Measurements from ENCODE around the gene MDFI. TPM values are rescaled to one million over a fixed set of nuclear protein-coding genes. Genes with fewer than 3 reads are reported as not detected.

MDFI gene
- total and polyA plus RNA-seq, 9 of the 15 experiments (the other 6 are each of a cell fraction or from before 2014, with no cell fraction given): not detected

DNA sequence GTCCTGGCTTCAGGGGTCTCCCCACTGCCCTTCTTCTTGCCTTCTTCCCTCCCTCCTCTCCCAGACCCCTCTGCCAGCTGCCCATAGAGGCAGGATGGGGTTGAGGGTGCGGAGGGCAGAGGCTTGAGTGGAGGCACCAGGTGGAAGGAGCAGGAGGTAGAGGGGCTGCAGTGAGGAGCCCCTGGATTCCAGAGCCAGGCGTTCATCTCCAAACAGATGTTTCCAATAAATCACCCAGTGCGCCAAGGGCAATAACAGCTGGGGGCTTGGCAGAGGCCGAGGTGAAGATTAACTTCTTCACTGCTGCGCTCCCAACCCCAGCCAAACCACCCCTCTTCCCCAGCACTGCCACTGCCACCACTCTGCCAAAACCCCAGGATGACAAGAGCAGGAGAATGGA lies 10.7 kb downstream of the MDFI start (continued):
- TF ChIP-seq, protein P1, sequence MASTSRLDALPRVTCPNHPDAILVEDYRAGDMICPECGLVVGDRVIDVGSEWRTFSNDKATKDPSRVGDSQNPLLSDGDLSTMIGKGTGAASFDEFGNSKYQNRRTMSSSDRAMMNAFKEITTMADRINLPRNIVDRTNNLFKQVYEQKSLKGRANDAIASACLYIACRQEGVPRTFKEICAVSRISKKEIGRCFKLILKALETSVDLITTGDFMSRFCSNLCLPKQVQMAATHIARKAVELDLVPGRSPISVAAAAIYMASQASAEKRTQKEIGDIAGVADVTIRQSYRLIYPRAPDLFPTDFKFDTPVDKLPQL (IDR thresholded peaks at IDR 0.05; ENCODE audit: extremely low read depth, insufficient read length): no peak
- TF ChIP-seq SETDB1 (IDR thresholded peaks at IDR 0.05; ENCODE audit: low read length) (no peak), HMG20B (CRISPR knock-in tag; IDR thresholded peaks at IDR 0.05) (no peak), KAT7 (CRISPR knock-in tag; IDR thresholded peaks at IDR 0.05; ENCODE audit: borderline replicate concordance) (no peak), PCBP1 (IDR thresholded peaks at IDR 0.05; ENCODE audit: low read depth, low read length, poor library complexity, severe bottlenecking) (no peak)
- TF ChIP-seq, protein P2, sequence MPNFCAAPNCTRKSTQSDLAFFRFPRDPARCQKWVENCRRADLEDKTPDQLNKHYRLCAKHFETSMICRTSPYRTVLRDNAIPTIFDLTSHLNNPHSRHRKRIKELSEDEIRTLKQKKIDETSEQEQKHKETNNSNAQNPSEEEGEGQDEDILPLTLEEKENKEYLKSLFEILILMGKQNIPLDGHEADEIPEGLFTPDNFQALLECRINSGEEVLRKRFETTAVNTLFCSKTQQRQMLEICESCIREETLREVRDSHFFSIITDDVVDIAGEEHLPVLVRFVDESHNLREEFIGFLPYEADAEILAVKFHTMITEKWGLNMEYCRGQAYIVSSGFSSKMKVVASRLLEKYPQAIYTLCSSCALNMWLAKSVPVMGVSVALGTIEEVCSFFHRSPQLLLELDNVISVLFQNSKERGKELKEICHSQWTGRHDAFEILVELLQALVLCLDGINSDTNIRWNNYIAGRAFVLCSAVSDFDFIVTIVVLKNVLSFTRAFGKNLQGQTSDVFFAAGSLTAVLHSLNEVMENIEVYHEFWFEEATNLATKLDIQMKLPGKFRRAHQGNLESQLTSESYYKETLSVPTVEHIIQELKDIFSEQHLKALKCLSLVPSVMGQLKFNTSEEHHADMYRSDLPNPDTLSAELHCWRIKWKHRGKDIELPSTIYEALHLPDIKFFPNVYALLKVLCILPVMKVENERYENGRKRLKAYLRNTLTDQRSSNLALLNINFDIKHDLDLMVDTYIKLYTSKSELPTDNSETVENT (CRISPR knock-in tag; IDR thresholded peaks at IDR 0.05): no peak

DNA sequence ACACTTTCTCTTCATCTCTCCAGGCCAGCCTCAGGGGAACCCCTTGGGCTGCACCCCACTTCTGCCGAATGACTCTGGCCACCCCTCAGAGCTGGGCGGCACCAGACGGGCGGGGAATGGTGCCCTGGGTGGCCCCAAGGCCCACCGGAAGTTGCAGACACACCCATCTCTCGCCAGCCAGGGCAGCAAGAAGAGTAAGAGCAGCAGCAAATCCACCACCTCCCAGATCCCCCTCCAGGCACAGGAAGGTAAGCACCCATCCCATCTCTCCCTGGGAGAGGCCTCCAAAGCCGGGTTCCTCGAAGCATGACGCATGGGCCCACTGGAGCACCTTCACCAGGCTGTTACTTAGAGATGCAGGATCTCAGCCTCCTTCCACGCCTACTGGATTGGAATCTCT lies 11.3 kb downstream of the MDFI start:
- FAIRE-seq (no peak), DNase-seq (ENCODE audit: extremely low read depth in 1 of 4, low spot score in 3 of 4) (no peak), ATAC-seq (no peak)
- intact Hi-C loops (cut with micrococcal nuclease) (no loop called here), in situ Hi-C loops (cut with MboI) (no loop called here)
- no peaks in the 10 kb centered on the region for H3K79me2 ChIP-seq (ENCODE audit: control insufficient read depth, insufficient read depth, low read length)
- no peaks in the 10 kb centered on the region for H3K9me3 ChIP-seq (replicated peaks; ENCODE audit: control insufficient read depth, insufficient read depth, low read depth, low read length)
- H3K9me1 ChIP-seq (ENCODE audit: control insufficient read depth, insufficient read depth, low read length): no peaks in the 10 kb centered on the region
- POLR2A ChIA-PET: no interaction called here
- H2AFZ ChIP-seq (ENCODE audit: low read depth, low read length): no peak overlapping the region
- H3K4me1 ChIP-seq (replicated peaks in 1 of 2; ENCODE audit: control insufficient read depth in 2 of 2, insufficient read depth in 2 of 2, low read length in 2 of 2): peaks cover 0 to 10% of the 10 kb centered on the region in 2 experiments; a peak in 1 of 5 replicates
- H3K36me3 ChIP-seq (ENCODE audit: control insufficient read depth, insufficient read depth, low read length): no peaks in the 10 kb centered on the region
- H3K27me3 ChIP-seq (ENCODE audit: control insufficient read depth in 2 of 2, insufficient read depth in 2 of 2, low read length in 2 of 2): peaks cover 41 to 66% of the 10 kb centered on the region in 2 experiments; a peak in 4 of 5 replicates
- TF ChIP-seq MECOM (CRISPR knock-in tag; IDR thresholded peaks at IDR 0.05): no peak
- TF ChIP-seq POLR2AphosphoS2 (IDR thresholded peaks at IDR 0.05; ENCODE audit: low read length): no peak
- TF ChIP-seq BCL6 (CRISPR knock-in tag; IDR thresholded peaks at IDR 0.05): no peak
- no peak overlapping the region for H3K4me3 ChIP-seq
- H3K9ac ChIP-seq (ENCODE audit: insufficient read depth in 1 of 2, low read depth in 2 of 2, low read length in 2 of 2): no peak overlapping the region
- peaks cover 14% of the 10 kb centered on the region; the same call in 1 of the 2 replicates for H4K20me1 ChIP-seq (replicated peaks; ENCODE audit: control insufficient read depth, insufficient read depth, low read length)
- BruUV-seq (replicated peaks): no TSS peak
- H3K27ac ChIP-seq (ENCODE audit: extremely low read depth, low read depth, low read length): no peak overlapping the region
- WGBS (ENCODE audit: insufficient coverage, low coverage, missing lambda C conversion rate): 0% methylated on average over 10 of the region's 10 CpGs
- no peak overlapping the region for H3K4me2 ChIP-seq (ENCODE audit: insufficient read depth, low read length)
- CTCF ChIA-PET (ENCODE audit: low intra/inter-chr PET ratio): no interaction called here
